Aorta (tissue), 5 donors: ENCODE data around the gene PLP1. TPM values are rescaled to one million over a fixed set of nuclear protein-coding genes. Genes with fewer than 3 reads are reported as not detected.

Experiments used
- ATAC-seq: fragments of 200-7000 bp; cut with Tn5 transposase; one replicate; pipeline ENCODE4 v1.9.1; 2022; ENCODE audit warnings: moderate library complexity; ENCODE audit not compliant: low FRiP score
- DNase-seq, 2 donors: peaks; one replicate each; pipeline ENCODE4 v3.0.0-alpha.2; 2020
- H3K27ac ChIP-seq, 2 donors: one replicate each; pipeline ENCODE4 v1.5.1; 2013; ENCODE audit warnings: low read length in 2 of 2, mild to moderate bottlenecking in 2 of 2, moderate library complexity in 2 of 2, control low read depth in 1 of 2, inconsistent platforms in 1 of 2, low read depth in 1 of 2
- H3K27me3 ChIP-seq, 2 donors: one replicate each; pipeline ENCODE4 v1.6.1; 2013; ENCODE audit warnings: control low read depth in 1 of 2, low read length in 1 of 2, mild to moderate bottlenecking in 1 of 2, moderate library complexity in 1 of 2; ENCODE audit not compliant: insufficient read depth in 2 of 2, control insufficient read depth in 1 of 2
- H3K36me3 ChIP-seq, 2 donors: one replicate each; pipeline ENCODE4 v1.6.1; 2013; ENCODE audit warnings: control low read depth in 1 of 2, low read length in 1 of 2, mild to moderate bottlenecking in 1 of 2; ENCODE audit not compliant: insufficient read depth in 2 of 2, control insufficient read depth in 1 of 2
- H3K4me1 ChIP-seq, 2 donors: one replicate each; pipeline ENCODE4 v1.6.1; 2013; ENCODE audit warnings: low read length in 2 of 2, control low read depth in 1 of 2, mild to moderate bottlenecking in 1 of 2, moderate library complexity in 1 of 2; ENCODE audit not compliant: insufficient read depth in 2 of 2, control insufficient read depth in 1 of 2
- H3K4me3 ChIP-seq, 2 donors: one replicate each; pipeline ENCODE4 v1.5.1; 2013; ENCODE audit warnings: low read length in 2 of 2, control low read depth in 1 of 2, mild to moderate bottlenecking in 1 of 2
- H3K9me3 ChIP-seq: one replicate; pipeline ENCODE4 v1.6.1; 2013; ENCODE audit warnings: mild to moderate bottlenecking, low read length; ENCODE audit not compliant: control insufficient read depth
- WGBS, 2 donors: extraction: QIAGEN DNeasy Blood & Tissue Kit; methylation state at CpG; one replicate each; pipeline ENCODE4 v1.1.7; 2013; 5-methylcytosine and 5-hydroxymethylcytosine counted together
- intact Hi-C, 2 donors: fragments of 100-400 bp; cut with DNase I; formaldehyde crosslinking; loops; one replicate each; pipeline versions ENCODE4 v1.14.2 to v1.15.0; 2022
- polyA plus RNA-seq, 2 donors: library from polyadenylated mRNA; stranded (reverse); fragments of 200-250 nt; gene quantifications; one replicate each; pipeline ENCODE4 v1.2.3, GENCODE V29; 2013
- total RNA-seq, 2 donors: library from RNA; stranded (reverse); fragmentation: NEBNext Ultra II Directional; extraction: Animal tissue kit (Norgen Biotek cat#: 25700); gene quantifications; one replicate each; pipeline ENCODE4 v1.2.1, GENCODE V29; 2021
- donor health status: healthy with polysubstance abuse.
- donor health status: Bipolar disorder and iron deficiency.
- donor health status: DM: no; HTN: no; CAD: no.
- donor health status: DM: no; HTN: no; CAD: no.
- donor health status: DM: yes; HTN: yes; CAD: no.

Gene PLP1
- total and polyA plus RNA-seq, 4 donors = 0.50 to 21.3 (median 4.3) TPM

- ATAC-seq (no peak), DNase-seq (no peak)
- H3K36me3 ChIP-seq = no peaks in the 10 kb centered on the region
- no peak overlapping the region for H3K4me3 ChIP-seq
- H3K27ac ChIP-seq = no peak overlapping the region
- peaks cover 0 to 6% of the 10 kb centered on the region in 2 donors for H3K27me3 ChIP-seq
- intact Hi-C loops = no loop called here
- no peaks in the 10 kb centered on the region for H3K4me1 ChIP-seq
- H3K9me3 ChIP-seq = no peaks in the 10 kb centered on the region
Observed at GRCh38 chrX:103789004-103789403, 12.4 kb downstream of the PLP1 start.

- no peaks in the 10 kb centered on the region for H3K4me1 ChIP-seq
- intact Hi-C loops = no loop called here
- H3K27ac ChIP-seq = no peak overlapping the region
- peaks cover 0 to 6% of the 10 kb centered on the region in 2 donors for H3K27me3 ChIP-seq
- DNase-seq (no peak), ATAC-seq (no peak)
- H3K36me3 ChIP-seq = no peaks in the 10 kb centered on the region
- WGBS, 2 donors = 76 to 91% methylated on average over 4 of the region's 4 CpGs
- H3K9me3 ChIP-seq = no peaks in the 10 kb centered on the region
- no peak overlapping the region for H3K4me3 ChIP-seq
Observed at GRCh38 chrX:103791228-103791627, 14.6 kb downstream of the PLP1 start.

DNA sequence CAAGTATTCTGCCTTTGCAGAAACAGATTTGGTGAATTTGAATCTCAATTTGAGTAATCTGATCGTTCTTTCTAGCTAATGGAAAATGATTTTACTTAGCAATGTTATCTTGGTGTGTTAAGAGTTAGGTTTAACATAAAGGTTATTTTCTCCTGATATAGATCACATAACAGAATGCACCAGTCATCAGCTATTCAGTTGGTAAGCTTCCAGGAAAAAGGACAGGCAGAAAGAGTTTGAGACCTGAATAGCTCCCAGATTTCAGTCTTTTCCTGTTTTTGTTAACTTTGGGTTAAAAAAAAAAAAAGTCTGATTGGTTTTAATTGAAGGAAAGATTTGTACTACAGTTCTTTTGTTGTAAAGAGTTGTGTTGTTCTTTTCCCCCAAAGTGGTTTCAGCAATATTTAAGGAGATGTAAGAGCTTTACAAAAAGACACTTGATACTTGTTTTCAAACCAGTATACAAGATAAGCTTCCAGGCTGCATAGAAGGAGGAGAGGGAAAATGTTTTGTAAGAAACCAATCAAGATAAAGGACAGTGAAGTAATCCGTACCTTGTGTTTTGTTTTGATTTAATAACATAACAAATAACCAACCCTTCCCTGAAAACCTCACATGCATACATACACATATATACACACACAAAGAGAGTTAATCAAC lies 15.3 kb downstream of the PLP1 start:
- intact Hi-C loops = no loop called here
- ATAC-seq (no peak), DNase-seq (no peak)
- H3K9me3 ChIP-seq = no peaks in the 10 kb centered on the region
- H3K4me1 ChIP-seq = no peaks in the 10 kb centered on the region
- H3K27me3 ChIP-seq = peaks cover 0 to 6% of the 10 kb centered on the region in 2 donors
- H3K36me3 ChIP-seq = no peaks in the 10 kb centered on the region
- WGBS, 2 donors = 66 to 87% methylated on average over 2 of the region's 2 CpGs
- H3K4me3 ChIP-seq = no peak overlapping the region
- no peak overlapping the region for H3K27ac ChIP-seq

DNA sequence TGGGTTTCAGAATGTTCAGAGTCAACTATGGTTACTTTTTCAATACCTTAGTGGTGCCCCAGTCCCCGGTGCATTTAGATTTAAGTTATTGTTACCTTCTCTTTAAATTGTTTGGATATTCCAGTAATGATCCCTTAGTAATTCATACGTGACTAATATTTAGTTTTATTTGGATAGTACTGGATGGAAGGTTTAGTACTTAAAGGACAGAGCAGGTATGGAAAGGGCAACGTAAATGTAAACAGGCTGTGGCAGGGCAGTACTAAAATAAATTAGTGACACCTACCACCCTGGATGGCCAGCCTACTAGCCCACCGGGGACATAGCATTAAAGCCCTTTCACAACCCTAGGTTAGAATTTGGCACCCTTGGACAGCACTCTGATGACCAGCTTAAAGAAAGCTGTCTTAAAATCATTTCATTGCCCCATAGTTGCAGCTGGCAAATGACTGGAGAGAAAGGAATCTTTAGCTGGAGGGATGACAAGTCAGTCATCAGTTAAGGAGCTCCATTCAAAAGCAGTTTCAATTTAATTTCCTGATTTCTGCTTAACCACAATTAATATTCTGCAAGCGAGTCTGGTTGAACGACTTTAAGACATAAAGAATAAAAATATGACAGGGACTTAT lies 16.4 kb downstream of the PLP1 start:
- Histone ChIP-seq H3K27ac (no peak overlapping the region), H3K4me3 (no peak overlapping the region), H3K27me3 (peaks cover 0 to 6% of the 10 kb centered on the region in 2 donors), H3K36me3 (no peaks in the 10 kb centered on the region), H3K4me1 (no peaks in the 10 kb centered on the region), H3K9me3 (no peaks in the 10 kb centered on the region)
- WGBS, 2 donors = 69 to 72% methylated on average over 6 of the region's 6 CpGs
- ATAC-seq = no peak
- intact Hi-C loops = no loop called here
- no peak for DNase-seq

- H3K4me1 ChIP-seq = no peaks in the 10 kb centered on the region
- ATAC-seq (no peak), DNase-seq (no peak)
- whole genome bisulfite sequencing, 2 donors = 63 to 73% methylated on average over 2 of the region's 2 CpGs
- no peaks in the 10 kb centered on the region for H3K9me3 ChIP-seq
- intact Hi-C loops = no loop called here
- H3K4me3 ChIP-seq = no peak overlapping the region
- H3K27ac ChIP-seq = no peak overlapping the region
- peaks cover 0 to 6% of the 10 kb centered on the region in 2 donors for H3K27me3 ChIP-seq
- H3K36me3 ChIP-seq = no peaks in the 10 kb centered on the region
Observed at GRCh38 chrX:103793545-103793940, 16.9 kb downstream of the PLP1 start.

DNA sequence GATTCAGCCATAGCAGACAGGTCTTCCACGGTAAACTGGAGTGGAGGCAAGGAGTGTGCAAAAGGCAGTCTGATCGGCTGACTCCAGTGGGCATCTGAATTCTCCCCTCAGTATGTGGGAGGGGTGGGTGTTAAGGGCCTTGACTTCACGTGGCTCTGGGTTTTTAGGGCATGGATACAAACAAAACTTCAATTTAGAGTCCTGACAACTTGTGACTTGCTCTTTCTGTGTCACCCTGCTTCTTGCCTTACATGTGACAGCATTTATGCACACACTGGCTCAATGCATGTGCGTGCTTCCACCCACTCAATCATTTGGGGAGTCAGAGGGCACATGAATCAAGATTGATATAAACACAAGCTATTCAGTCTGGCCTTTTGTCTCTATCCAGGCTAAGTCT lies 17.5 kb downstream of the PLP1 start:
- intact Hi-C loops = no loop called here
- no peak for DNase-seq
- Histone ChIP-seq H3K27ac (no peak overlapping the region), H3K4me3 (no peak overlapping the region), H3K27me3 (peaks cover 0 to 6% of the 10 kb centered on the region in 2 donors), H3K9me3 (no peaks in the 10 kb centered on the region), H3K4me1 (no peaks in the 10 kb centered on the region), H3K36me3 (no peaks in the 10 kb centered on the region)
- 60 to 76% methylated on average over 4 of the region's 4 CpGs for WGBS, 2 donors
- ATAC-seq = no peak

DNA sequence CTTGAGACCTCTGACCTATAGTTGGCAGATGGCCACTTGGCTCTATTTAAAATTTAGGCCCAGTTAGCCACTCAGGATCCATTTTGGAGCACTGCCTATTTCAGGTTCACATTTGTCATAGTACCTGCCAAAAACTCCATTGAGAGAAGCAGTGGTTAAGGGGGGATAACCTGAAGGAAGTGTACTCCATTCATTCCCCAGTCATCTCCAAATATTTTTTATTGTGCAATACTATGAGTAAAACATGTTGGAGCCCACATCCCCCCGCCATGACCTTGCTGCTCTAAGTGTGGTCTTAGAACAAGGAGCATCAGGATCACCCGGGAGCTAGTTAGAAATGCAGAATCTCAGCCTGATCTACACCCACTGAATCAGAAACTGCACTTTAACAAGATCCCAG lies 21.1 kb downstream of the PLP1 start:
- 76 to 93% methylated on average over 2 of the region's 2 CpGs for WGBS, 2 donors
- intact Hi-C loops = no loop called here

GRCh38 chrX:103800318-103800717 lies 23.7 kb downstream of the PLP1 start:
- DNase-seq (no peak), ATAC-seq (no peak)
- no peaks in the 10 kb centered on the region for H3K9me3 ChIP-seq
- no peaks in the 10 kb centered on the region for H3K36me3 ChIP-seq
- H3K27ac ChIP-seq = no peak overlapping the region
- no peaks in the 10 kb centered on the region for H3K27me3 ChIP-seq
- no peaks in the 10 kb centered on the region for H3K4me1 ChIP-seq
- H3K4me3 ChIP-seq = no peak overlapping the region
- WGBS, 2 donors = 69 to 95% methylated on average over 2 of the region's 2 CpGs
- intact Hi-C loops = no loop called here

More for the DNA sequence above, 21.1 kb downstream of the PLP1 start:
- ATAC-seq (no peak), DNase-seq (no peak)
- H3K9me3 ChIP-seq = no peaks in the 10 kb centered on the region
- H3K4me1 ChIP-seq = no peaks in the 10 kb centered on the region
- no peaks in the 10 kb centered on the region for H3K36me3 ChIP-seq
- no peak overlapping the region for H3K27ac ChIP-seq
- H3K27me3 ChIP-seq = no peaks in the 10 kb centered on the region
- H3K4me3 ChIP-seq = no peak overlapping the region

- Histone ChIP-seq H3K9me3 (no peaks in the 10 kb centered on the region), H3K27me3 (no peaks in the 10 kb centered on the region), H3K36me3 (no peaks in the 10 kb centered on the region), H3K4me3 (no peak overlapping the region), H3K27ac (no peak overlapping the region), H3K4me1 (no peaks in the 10 kb centered on the region)
- intact Hi-C loops = no loop called here
- DNase-seq (no peak), ATAC-seq (no peak)
Observed at GRCh38 chrX:103805860-103806259, 29.2 kb downstream of the PLP1 start.
